ENCODE measurements around the gene HAVCR1.

Gene HAVCR1

DNA sequence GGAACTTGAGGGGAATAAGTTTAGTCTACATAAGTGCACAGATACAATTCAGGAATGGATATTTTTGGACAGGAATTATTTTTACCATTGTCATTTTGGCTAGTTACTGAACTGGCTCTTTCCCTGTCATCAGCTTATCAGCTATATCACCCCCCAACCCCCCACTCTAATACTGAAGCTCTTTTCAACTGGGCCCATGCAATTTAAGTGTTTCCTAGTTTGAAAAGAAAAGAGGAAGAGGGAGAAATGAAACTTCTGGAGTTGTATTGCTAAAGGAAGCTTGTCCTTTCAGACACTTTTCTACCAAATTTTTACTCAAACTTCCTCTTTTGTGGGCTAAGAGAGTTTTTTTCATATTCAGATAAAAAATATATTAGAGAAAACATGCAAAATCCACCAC lies 77.4 kb downstream of the HAVCR1 start:
- Histone ChIP-seq H3K9ac (ENCODE audit: low read length) (no peak overlapping the region), H3K79me2 (ENCODE audit: low read length) (no peaks in the 10 kb centered on the region), H3K36me3 (replicated peaks; ENCODE audit: insufficient read depth, low read length) (no peaks in the 10 kb centered on the region), H3K4me1 (ENCODE audit: low read length) (no peaks in the 10 kb centered on the region), H2AFZ (ENCODE audit: low read length) (no peak overlapping the region), H3K27ac (ENCODE audit: low read length) (no peak overlapping the region), H3K4me2 (ENCODE audit: low read depth, low read length) (no peak overlapping the region), H3F3A (ENCODE audit: insufficient read depth, low read length) (no peaks in the 10 kb centered on the region), H3K27me3 (replicated peaks; ENCODE audit: insufficient read depth, low read length) (no peaks in the 10 kb centered on the region), H4K20me1 (ENCODE audit: insufficient read depth, low read length) (no peaks in the 10 kb centered on the region), H3K9me2 (replicated peaks; ENCODE audit: insufficient read depth, low read length) (no peaks in the 10 kb centered on the region), H3K4me3 (ENCODE audit: low read length) (no peak overlapping the region), H3K9me3 (replicated peaks; ENCODE audit: insufficient read depth, low read length) (no peaks in the 10 kb centered on the region)
- DNase-seq: no peak
- TF ChIP-seq EZH2phosphoT487 (IDR thresholded peaks at IDR 0.05; ENCODE audit: low read length) (no peak), CTCF (IDR thresholded peaks at IDR 0.05; ENCODE audit: low read length) (no peak), EZH2 (optimal IDR thresholded peaks at IDR 0.05; ENCODE audit: low read depth, low read length) (no peak)

All from MM.1S (cell line).